Keratinocyte (primary cell): ENCODE results near the gene SLC25A44.

Experiments
- CTCF ChIP-seq, 3 experiments: IDR thresholded peaks in 1 of 3; conservative IDR thresholded peaks in 1 of 3; optimal IDR thresholded peaks in 1 of 3; 2 replicates in 2 of 3; 3 replicates in 1 of 3; pipeline versions ENCODE3 to v1.5.1; 2011; ENCODE audit warnings: low read length in 3 of 3, mild to moderate bottlenecking in 3 of 3, moderate library complexity in 2 of 3, control low read depth in 1 of 3, inconsistent platforms in 1 of 3; ENCODE audit not compliant: insufficient read depth in 2 of 3; ENCODE audit errors: extremely low read depth in 1 of 3
- EZH2 ChIP-seq: IDR thresholded peaks from one replicate; pipeline ENCODE4 v1.6.1; 2012; ENCODE audit warnings: inconsistent platforms, mild to moderate bottlenecking, low read length, moderate library complexity

- no peak for TF ChIP-seq CTCF (optimal IDR thresholded peaks at IDR 0.05 in 1 of 3, IDR thresholded peaks at IDR 0.05 in 1 of 3, conservative IDR thresholded peaks at IDR 0.05 in 1 of 3; ENCODE audit: extremely low read depth in 1 of 3, insufficient read depth in 2 of 3, low read length in 3 of 3)
- TF ChIP-seq EZH2: no peak
Measured at GRCh38 chr1:156153362-156153761, 40.5 kb upstream of the SLC25A44 start, which contains the start of gene SEMA4A.
